ENCODE measurements around the gene AUTS2.

Gene AUTS2

DNA sequence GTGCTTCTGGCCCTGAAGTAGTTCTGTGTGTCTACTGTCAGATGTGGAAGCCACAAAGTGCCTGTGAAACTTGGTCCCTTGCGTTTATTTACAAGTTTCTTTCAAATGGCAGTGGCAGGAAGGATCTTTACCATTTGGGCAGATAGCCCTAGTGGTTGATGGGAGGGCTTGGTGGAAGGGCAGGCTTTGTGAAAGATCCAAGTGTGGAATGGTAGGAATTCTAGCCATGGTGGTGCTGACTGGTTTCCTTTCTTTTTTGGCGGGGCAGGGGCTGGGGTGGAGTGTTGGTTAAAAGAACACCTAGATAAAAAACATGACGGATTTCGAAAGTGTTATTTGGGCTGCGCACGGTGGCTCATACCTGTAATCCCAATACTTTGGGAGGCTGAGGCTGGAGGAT is 27.0 kb downstream of the AUTS2 start:
- H3K4me3 ChIP-seq (ENCODE audit: low read length) = no peak overlapping the region
- peaks cover 98% of the 10 kb centered on the region for H3K27me3 ChIP-seq (ENCODE audit: insufficient read depth, low read length)
- H3K27ac ChIP-seq (ENCODE audit: low read depth, low read length) = no peak overlapping the region
- no peak overlapping the region for H3K9ac ChIP-seq (ENCODE audit: low read depth, low read length)
- no peaks in the 10 kb centered on the region for H3K36me3 ChIP-seq (ENCODE audit: insufficient read depth, low read length)
- H3K4me1 ChIP-seq (ENCODE audit: insufficient read depth, low read length) = peaks cover 39% of the 10 kb centered on the region
- WGBS = 67% methylated on average over 5 of the region's 6 CpGs
- no peaks in the 10 kb centered on the region for H3K9me3 ChIP-seq (ENCODE audit: insufficient read depth, low read depth, low read length)

DNA sequence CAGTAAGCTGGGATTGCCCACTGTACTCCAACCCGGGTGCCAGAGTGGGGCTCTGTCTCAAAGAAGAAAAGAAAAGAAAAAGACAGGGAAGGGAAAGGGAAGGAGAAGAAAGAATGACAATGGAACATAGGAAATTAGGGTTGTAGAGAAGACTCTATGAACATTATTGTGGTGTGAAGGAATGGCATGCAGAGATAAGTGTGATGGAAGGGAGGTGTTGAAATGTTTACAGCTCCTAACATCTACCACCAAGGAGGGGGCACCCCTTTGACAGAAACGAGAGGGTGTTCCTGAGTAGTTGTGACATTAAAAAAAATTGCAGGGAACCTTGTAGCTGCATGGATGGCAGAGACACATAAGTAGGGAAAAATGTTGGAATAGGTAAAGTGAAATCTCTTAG is 27.5 kb downstream of the AUTS2 start:
- H3K4me1 ChIP-seq (ENCODE audit: insufficient read depth, low read length) = peaks cover 40% of the 10 kb centered on the region
- 78% methylated on average over 2 of the region's 2 CpGs for WGBS
- H3K27me3 ChIP-seq (ENCODE audit: insufficient read depth, low read length) = peaks cover 98% of the 10 kb centered on the region

DNA sequence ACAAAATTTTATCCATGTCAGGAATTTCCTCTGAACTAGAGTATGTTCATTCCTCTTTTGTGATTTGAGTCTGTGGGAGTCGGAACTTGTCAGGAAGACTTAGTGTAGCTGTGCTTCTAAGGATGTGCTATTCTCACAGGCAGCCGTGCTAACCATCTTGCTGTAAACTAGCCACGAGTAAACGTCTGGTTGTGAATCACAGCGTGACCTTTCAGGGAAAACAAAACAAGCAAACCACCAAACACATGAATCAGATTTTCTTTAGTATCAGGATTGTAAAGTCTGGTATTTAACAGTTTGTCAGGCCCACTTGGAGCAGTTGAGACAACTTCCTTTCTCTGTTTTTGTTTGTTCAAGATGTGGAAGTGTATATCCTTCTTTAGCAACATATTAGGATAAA is 32.0 kb downstream of the AUTS2 start:
- no peak overlapping the region for H3K27ac ChIP-seq (ENCODE audit: low read depth, low read length)
- H3K9ac ChIP-seq (ENCODE audit: low read depth, low read length) = no peak overlapping the region
- no peaks in the 10 kb centered on the region for H3K36me3 ChIP-seq (ENCODE audit: insufficient read depth, low read length)
- H3K27me3 ChIP-seq (ENCODE audit: insufficient read depth, low read length) = peaks cover 66% of the 10 kb centered on the region
- no peaks in the 10 kb centered on the region for H3K9me3 ChIP-seq (ENCODE audit: insufficient read depth, low read depth, low read length)
- no peak overlapping the region for H3K4me3 ChIP-seq (ENCODE audit: low read length)
- WGBS = 45% methylated on average over 5 of the region's 5 CpGs
- peaks cover 28% of the 10 kb centered on the region; the same call in 1 of the 2 replicates for H3K4me1 ChIP-seq (ENCODE audit: insufficient read depth, low read length)

More for the DNA sequence above, 27.5 kb downstream of the AUTS2 start:
- Histone ChIP-seq H3K9ac (ENCODE audit: low read depth, low read length) (no peak overlapping the region), H3K36me3 (ENCODE audit: insufficient read depth, low read length) (no peaks in the 10 kb centered on the region), H3K9me3 (ENCODE audit: insufficient read depth, low read depth, low read length) (no peaks in the 10 kb centered on the region), H3K27ac (ENCODE audit: low read depth, low read length) (no peak overlapping the region), H3K4me3 (ENCODE audit: low read length) (no peak overlapping the region)

DNA sequence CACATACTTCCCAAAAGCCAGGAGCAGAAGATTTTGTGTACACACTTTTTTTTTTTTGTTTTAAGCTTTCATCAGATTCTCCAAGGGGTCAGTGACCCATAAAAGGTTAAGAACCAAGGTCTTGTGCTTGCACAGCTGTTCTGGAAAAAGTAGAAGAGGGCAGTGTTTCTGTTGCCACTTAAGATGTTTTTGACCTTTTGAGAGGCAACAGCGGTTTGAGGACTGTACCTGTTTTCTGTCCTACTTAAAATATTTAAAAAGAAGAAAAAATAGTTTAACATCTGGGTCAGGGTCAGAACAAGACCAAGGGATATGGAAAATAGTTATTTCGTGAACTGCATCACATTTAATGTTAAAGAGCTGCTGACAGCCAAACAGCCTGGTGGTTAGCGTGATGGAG is 32.9 kb downstream of the AUTS2 start:
- Histone ChIP-seq H3K9ac (ENCODE audit: low read depth, low read length) (no peak overlapping the region), H3K27ac (ENCODE audit: low read depth, low read length) (no peak overlapping the region), H3K9me3 (ENCODE audit: insufficient read depth, low read depth, low read length) (no peaks in the 10 kb centered on the region), H3K4me3 (ENCODE audit: low read length) (no peak overlapping the region), H3K4me1 (ENCODE audit: insufficient read depth, low read length) (peaks cover 23% of the 10 kb centered on the region; the same call in 1 of the 2 replicates), H3K27me3 (ENCODE audit: insufficient read depth, low read length) (peaks cover 57% of the 10 kb centered on the region), H3K36me3 (ENCODE audit: insufficient read depth, low read length) (no peaks in the 10 kb centered on the region)
- 96% methylated on average over 3 of the region's 3 CpGs for WGBS

DNA sequence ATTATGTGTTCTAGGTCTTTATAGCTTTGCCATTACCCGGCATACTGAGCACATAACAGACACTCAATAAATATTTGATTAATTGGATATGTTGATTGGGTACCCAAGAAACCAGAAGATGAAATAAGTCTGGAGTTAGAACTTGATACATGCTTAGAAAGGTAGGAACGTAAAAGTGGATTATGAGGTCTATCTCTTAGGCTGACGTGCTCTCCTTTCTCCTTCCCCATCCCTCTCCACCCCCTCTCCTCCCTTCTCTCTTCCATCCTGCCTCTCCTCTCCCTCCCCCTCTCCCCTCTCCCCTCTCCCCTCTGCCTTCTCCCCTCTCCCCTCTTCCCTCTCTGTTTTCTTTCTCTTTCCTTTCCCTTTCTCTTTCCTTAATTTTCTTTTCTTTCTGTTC is 34.0 kb downstream of the AUTS2 start:
- Histone ChIP-seq H3K4me1 (ENCODE audit: insufficient read depth, low read length) (peaks cover 22% of the 10 kb centered on the region; the same call in 1 of the 2 replicates), H3K9ac (ENCODE audit: low read depth, low read length) (no peak overlapping the region), H3K36me3 (ENCODE audit: insufficient read depth, low read length) (no peaks in the 10 kb centered on the region), H3K27me3 (ENCODE audit: insufficient read depth, low read length) (peaks cover 46% of the 10 kb centered on the region), H3K4me3 (ENCODE audit: low read length) (no peak overlapping the region), H3K27ac (ENCODE audit: low read depth, low read length) (no peak overlapping the region), H3K9me3 (ENCODE audit: insufficient read depth, low read depth, low read length) (no peaks in the 10 kb centered on the region)
- WGBS = 78% methylated on average over 2 of the region's 3 CpGs

DNA sequence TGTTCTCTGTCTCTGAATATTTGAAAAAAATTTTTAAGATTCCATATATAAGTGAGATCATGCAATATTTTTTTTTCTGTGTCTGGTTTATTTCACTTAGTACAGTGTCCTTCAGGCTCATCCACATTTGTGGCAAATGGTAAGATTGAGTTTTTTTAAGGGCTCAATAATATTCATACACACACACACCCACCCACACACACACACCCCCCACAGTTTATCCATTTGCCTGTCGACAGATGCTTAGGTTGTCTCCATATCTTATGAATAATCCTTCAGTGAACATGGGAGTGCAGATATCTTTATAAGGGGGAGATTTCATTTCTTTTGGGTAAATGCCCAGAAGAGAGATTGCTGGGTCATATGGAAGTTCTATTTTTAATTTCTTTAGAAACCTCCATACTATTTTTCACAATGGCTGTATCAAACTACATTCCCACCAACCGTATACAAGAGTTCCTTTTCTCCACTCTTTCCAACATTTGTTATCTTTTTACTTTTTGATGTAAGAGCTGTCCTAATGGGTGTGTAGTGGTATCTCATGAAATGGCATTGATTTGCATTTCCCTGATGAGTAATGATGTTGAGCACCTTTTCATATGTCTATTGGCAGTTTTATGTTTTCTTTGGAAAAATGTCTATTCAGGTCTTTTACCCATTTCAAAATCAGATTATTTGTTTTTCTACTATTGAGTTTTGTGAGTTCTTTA is 35.0 kb downstream of the AUTS2 start:
- Histone ChIP-seq H3K27me3 (ENCODE audit: insufficient read depth, low read length) (peaks cover 36% of the 10 kb centered on the region), H3K9me3 (ENCODE audit: insufficient read depth, low read depth, low read length) (no peaks in the 10 kb centered on the region), H3K36me3 (ENCODE audit: insufficient read depth, low read length) (no peaks in the 10 kb centered on the region), H3K9ac (ENCODE audit: low read depth, low read length) (no peak overlapping the region), H3K27ac (ENCODE audit: low read depth, low read length) (no peak overlapping the region), H3K4me3 (ENCODE audit: low read length) (no peak overlapping the region), H3K4me1 (ENCODE audit: insufficient read depth, low read length) (peaks cover 23% of the 10 kb centered on the region)
- no CpG with 5 or more reads among the region's 2 CpGs for WGBS

DNA sequence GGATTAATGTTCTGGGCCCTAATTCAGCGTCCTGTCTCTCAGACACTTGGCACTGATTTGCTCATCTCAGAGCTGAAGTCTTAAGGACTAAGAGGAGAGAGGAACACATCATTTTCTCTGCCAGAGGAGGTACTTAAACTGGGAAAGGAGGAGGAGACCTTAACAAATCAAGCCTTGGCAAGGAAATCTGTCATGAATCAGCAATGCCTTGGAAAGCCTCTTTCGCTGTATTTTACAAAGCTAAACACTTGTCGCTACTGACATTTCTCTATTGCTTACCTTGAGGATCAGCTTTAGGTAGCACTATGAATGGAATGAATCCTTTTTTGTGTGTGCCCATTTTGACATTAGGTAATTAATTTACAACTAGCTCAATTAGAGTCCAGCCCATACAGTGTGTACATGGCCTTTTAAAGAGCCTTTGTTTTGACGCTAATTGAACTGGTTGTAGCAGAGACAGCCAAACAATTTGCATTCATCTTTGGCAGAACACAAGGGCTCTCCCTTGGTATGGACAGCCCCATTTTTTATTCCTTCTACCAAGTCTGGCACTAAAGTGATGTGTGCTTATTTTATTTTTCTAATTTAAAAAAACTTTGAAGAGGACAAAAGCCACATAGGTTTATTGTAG is 37.4 kb downstream of the AUTS2 start:
- Histone ChIP-seq H3K4me1 (ENCODE audit: insufficient read depth, low read length) (peaks cover 38% of the 10 kb centered on the region), H3K9ac (ENCODE audit: low read depth, low read length) (no peak overlapping the region), H3K27ac (ENCODE audit: low read depth, low read length) (no peak overlapping the region), H3K9me3 (ENCODE audit: insufficient read depth, low read depth, low read length) (no peaks in the 10 kb centered on the region), H3K36me3 (ENCODE audit: insufficient read depth, low read length) (no peaks in the 10 kb centered on the region), H3K4me3 (ENCODE audit: low read length) (no peak overlapping the region), H3K27me3 (ENCODE audit: insufficient read depth, low read length) (peaks cover 14% of the 10 kb centered on the region)
- WGBS = 90% methylated on average over 4 of the region's 4 CpGs

DNA sequence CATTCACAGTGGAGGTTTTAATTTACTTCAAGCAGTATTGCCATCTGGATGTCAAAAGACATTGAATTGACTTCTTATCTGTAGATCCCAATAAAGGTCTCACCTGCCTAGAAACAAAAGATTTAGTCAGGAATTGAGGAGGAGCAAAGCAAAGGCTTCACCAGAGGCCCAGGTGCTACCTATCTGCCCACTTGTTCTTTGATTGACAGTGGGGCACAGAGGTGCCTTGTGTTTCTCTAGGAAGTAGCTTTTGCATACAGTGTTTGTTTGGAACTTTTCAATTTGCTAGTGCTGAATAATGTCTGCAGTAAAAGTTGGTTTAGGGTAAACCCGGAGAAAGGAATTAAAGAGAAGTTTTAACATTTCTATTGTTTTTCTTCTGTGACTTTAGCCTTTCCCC is 40.4 kb downstream of the AUTS2 start:
- peaks cover 38% of the 10 kb centered on the region for H3K4me1 ChIP-seq (ENCODE audit: insufficient read depth, low read length)
- no peak overlapping the region for H3K27ac ChIP-seq (ENCODE audit: low read depth, low read length)
- no peaks in the 10 kb centered on the region for H3K36me3 ChIP-seq (ENCODE audit: insufficient read depth, low read length)
- H3K27me3 ChIP-seq (ENCODE audit: insufficient read depth, low read length) = peaks cover 16% of the 10 kb centered on the region; the same call in 1 of the 2 replicates
- no peaks in the 10 kb centered on the region for H3K9me3 ChIP-seq (ENCODE audit: insufficient read depth, low read depth, low read length)
- WGBS = 94% methylated on average over 1 of the region's 1 CpG
- H3K9ac ChIP-seq (ENCODE audit: low read depth, low read length) = no peak overlapping the region
- H3K4me3 ChIP-seq (ENCODE audit: low read length) = no peak overlapping the region

DNA sequence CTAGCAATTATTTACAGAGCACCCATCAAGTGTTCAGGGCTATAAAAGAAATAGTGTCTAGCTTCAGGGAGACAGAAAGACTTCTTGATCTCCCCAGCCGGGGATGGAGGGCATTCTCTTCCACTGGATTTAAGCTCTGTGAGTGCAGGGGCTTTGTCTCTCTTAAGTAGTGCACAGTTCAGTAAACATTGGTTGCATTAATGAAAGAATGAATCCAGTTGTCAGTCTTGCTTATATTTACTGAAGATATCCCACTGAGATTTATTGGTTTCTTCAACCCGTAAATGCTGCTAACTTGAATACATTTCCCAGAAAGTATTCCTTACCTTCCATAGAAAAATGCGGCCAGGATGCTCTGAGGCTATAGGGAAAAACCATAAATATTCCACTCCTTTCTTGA is 41.9 kb downstream of the AUTS2 start:
- H3K4me3 ChIP-seq (ENCODE audit: low read length) = no peak overlapping the region
- WGBS = 86% methylated on average over 3 of the region's 3 CpGs
- H3K9ac ChIP-seq (ENCODE audit: low read depth, low read length) = no peak overlapping the region
- H3K36me3 ChIP-seq (ENCODE audit: insufficient read depth, low read length) = no peaks in the 10 kb centered on the region
- H3K27me3 ChIP-seq (ENCODE audit: insufficient read depth, low read length) = peaks cover 16% of the 10 kb centered on the region; the same call in 1 of the 2 replicates
- no peak overlapping the region for H3K27ac ChIP-seq (ENCODE audit: low read depth, low read length)
- H3K9me3 ChIP-seq (ENCODE audit: insufficient read depth, low read depth, low read length) = no peaks in the 10 kb centered on the region
- peaks cover 53% of the 10 kb centered on the region for H3K4me1 ChIP-seq (ENCODE audit: insufficient read depth, low read length)

DNA sequence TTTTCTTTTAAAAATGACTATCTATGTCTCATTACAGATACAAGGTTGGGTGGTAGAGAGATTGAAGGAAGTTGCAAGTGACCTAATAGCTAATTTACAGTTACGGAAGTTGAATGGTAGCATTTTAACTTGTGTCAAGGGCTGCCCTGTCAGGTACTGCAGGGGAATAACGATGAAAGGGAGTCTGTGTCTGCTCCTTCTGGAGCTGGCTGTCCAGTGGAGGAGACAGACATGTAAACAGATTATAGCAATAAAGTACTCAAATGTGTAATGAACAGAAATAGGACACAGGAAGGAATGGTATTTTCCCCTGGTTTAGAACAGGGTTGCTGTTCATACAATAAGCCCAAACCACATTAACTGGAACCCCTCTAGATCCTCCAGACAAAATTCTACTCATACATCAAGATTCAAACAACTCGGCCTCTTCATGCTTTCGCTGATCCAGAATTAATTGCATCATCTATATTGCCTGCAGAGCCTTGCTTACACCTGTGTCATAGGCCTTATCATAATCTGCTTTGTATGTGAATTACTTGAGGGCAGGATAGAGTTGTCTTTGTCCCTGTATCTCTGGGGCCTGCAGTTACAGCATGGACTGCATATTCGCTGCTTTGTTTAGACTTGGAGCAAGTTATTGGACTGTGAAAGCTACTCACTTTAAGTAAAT is 42.8 kb downstream of the AUTS2 start:
- no peaks in the 10 kb centered on the region for H3K9me3 ChIP-seq (ENCODE audit: insufficient read depth, low read depth, low read length)
- H3K4me1 ChIP-seq (ENCODE audit: insufficient read depth, low read length) = peaks cover 56% of the 10 kb centered on the region
- WGBS = 93% methylated on average over 5 of the region's 5 CpGs
- no peak overlapping the region for H3K4me3 ChIP-seq (ENCODE audit: low read length)
- H3K9ac ChIP-seq (ENCODE audit: low read depth, low read length) = no peak overlapping the region
- peaks cover 16% of the 10 kb centered on the region; the same call in 1 of the 2 replicates for H3K27me3 ChIP-seq (ENCODE audit: insufficient read depth, low read length)
- no peaks in the 10 kb centered on the region for H3K36me3 ChIP-seq (ENCODE audit: insufficient read depth, low read length)
- H3K27ac ChIP-seq (ENCODE audit: low read depth, low read length) = no peak overlapping the region

DNA sequence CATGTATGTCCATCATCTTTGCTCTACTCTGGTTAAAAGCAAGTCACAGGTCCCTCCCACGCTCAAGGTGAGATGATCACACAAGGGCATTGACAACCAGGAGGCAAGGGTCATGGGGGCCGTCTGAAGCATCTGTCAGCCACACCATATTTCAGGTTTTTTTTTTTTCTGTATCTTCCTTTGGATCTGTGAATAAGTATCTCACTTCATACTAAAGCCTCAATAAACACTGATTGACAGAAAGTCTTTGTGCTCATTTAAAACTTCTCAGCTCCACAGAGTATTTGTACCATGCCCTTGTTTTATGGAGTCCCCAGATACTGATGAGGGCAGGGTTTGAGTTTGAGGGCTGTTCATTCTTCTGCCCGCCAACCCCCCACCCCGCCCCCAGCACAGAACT is 45.0 kb downstream of the AUTS2 start:
- Histone ChIP-seq H3K27me3 (ENCODE audit: insufficient read depth, low read length) (peaks cover 21% of the 10 kb centered on the region; the same call in 1 of the 2 replicates), H3K36me3 (ENCODE audit: insufficient read depth, low read length) (no peaks in the 10 kb centered on the region), H3K27ac (ENCODE audit: low read depth, low read length) (no peak overlapping the region), H3K4me3 (ENCODE audit: low read length) (no peak overlapping the region), H3K9me3 (ENCODE audit: insufficient read depth, low read depth, low read length) (no peaks in the 10 kb centered on the region), H3K9ac (ENCODE audit: low read depth, low read length) (no peak overlapping the region), H3K4me1 (ENCODE audit: insufficient read depth, low read length) (peaks cover 66% of the 10 kb centered on the region)
- WGBS = 88% methylated on average over 4 of the region's 4 CpGs
